ENCODE measurements around the gene CPNE2.

Gene CPNE2

DNA sequence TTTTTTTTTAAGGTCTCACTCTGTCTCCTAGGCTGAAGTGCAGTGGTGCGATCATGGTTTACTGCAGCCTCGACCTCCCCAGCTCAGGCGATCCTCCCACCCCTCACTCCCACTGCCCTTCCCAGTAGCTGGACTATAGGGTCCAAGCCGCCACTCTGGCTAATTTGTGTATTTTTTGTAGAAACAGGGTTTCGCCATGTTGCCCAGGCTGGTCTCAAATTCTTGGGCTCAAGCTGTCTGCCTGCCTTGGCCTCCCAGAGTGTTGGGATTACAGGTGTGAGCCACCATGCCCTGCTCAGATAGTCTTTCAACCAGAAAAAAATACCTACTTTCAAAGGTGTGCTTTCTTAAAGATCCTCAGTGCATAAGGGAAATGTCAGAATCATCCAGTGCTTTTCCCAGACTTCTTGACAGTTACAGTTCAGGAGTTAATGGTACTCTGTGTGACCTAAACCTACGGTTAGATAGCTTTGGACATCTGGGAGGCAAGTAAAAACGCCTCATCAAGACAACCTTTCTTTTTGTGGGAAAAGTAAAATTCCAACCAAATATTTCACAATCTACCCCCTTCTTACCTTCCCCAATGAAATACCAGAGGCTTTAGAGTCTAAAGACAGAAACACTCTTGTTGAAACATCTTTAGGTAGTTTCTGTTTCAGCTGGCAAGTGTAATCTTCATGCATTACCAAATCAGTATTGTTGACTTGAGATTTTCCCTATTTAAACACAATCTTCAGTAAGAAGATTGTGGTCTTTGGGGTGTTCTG lies 100.5 kb downstream of the CPNE2 start:
- DNase-seq (ENCODE audit: low read depth) = no peak

DNA sequence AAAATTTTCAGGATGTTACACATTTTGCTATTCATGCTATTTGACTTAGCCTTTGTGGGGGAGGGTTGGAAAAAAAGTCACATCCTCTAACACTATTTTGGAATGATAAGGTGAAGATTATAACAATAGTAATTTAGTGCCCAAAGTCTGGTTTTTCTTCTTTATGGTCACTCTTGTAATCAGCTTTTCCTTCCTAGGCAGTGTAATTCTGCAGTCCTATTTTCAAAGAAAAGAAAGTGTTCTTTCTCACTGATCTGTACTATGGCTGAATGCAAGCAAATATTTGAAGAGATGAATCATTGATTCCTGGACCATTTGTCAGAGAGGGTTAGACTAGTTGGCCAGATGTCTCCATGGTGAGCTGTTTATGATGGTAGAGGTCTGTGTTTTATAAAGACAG lies 102.1 kb downstream of the CPNE2 start:
- no peak for DNase-seq (ENCODE audit: low read depth)

DNA sequence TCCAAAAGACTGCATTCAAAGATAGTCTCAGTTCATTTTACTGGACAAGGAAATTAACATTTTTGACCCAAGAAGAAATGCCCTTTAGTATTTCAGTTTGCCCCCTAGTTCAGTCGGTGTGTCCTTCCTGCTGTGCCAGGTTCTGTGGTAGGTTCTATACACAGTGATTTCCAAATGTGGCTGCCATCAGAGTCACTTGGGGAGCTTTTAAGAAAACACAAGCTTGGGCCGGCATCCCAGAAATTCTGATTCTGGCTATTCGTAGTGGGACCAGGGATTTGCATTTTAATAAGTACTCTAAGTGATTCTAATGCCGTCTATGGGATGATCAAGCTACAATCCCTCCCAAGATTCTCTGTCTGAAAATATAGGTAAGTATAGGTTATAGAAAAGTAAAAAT lies 103.9 kb downstream of the CPNE2 start:
- no peak for DNase-seq (ENCODE audit: low read depth)

DNA sequence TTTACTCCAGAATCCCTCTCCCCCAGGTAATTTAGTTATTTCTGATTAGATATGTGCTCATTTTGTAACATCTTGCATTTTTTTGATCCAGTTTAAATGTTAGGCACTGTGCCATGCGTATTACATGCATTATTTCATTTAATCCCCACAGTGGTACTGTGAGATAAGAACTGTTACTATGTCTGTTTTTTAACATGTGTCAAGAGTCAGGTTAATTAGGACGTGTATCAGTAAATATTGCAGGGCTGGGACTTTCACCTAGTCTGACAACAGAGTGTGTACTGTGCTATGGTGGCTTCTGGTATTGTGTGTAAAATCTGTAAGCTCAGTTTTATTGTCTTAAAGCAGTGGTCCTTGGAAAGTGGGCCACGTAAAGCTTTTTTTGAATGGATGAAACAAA lies 104.4 kb downstream of the CPNE2 start:
- DNase-seq (ENCODE audit: low read depth) = no peak
